ENCODE results near the gene SND1.

DNA sequence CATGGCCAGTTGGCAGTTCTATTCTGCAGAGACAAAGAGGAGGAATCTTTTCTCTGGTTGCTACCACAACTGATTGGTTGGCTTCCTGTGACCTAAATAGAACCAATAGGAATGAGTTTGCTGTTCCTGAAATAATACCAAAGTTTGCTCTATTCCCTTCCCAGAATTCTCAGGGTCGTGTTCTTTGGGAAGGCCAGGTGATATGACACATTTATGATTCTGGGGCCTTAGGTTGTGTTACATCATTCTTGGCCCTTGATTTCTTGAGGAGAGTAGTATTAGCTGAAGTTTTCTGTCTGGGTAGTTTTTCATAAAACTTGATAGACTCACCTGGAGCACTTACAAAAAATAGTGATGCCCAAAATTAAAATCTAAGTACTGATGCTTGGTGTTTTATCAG, 207.3 kb downstream of the SND1 start:
- TF ChIP-seq, protein P1, sequence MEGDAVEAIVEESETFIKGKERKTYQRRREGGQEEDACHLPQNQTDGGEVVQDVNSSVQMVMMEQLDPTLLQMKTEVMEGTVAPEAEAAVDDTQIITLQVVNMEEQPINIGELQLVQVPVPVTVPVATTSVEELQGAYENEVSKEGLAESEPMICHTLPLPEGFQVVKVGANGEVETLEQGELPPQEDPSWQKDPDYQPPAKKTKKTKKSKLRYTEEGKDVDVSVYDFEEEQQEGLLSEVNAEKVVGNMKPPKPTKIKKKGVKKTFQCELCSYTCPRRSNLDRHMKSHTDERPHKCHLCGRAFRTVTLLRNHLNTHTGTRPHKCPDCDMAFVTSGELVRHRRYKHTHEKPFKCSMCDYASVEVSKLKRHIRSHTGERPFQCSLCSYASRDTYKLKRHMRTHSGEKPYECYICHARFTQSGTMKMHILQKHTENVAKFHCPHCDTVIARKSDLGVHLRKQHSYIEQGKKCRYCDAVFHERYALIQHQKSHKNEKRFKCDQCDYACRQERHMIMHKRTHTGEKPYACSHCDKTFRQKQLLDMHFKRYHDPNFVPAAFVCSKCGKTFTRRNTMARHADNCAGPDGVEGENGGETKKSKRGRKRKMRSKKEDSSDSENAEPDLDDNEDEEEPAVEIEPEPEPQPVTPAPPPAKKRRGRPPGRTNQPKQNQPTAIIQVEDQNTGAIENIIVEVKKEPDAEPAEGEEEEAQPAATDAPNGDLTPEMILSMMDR (IDR thresholded peaks at IDR 0.05 in 8 of 11, conservative IDR thresholded peaks at IDR 0.05 in 3 of 11), result no peak
- TF ChIP-seq POLR2A (IDR thresholded peaks at IDR 0.05) (no peak), POLR2AphosphoS5 (IDR thresholded peaks at IDR 0.05) (no peak)
